Activated T-cell treated with anti-CD3 and anti-CD28 coated beads, Interleukin-2, amount 50 U/mL, for 1 hour (primary cell): ENCODE results near the gene AMPD2.

Source experiments
- DNase-seq: peaks from one replicate; pipeline ENCODE4 v3.0.0-alpha.2; 2020

AMPD2 gene

GRCh38 chr1:109619576-109620400 lies at the start of gene AMPD2, which contains the start of gene GNAT2:
Gene AMPD2 (plus strand): TSS chr1:109619837. CDS start chr1:109621176, 1,339 bp downstream.
Gene GNAT2 (minus strand): TSS chr1:109619616. CDS start chr1:109612870, 6,746 bp downstream.
- DNase-seq, result peak; percentile 74

DNA sequence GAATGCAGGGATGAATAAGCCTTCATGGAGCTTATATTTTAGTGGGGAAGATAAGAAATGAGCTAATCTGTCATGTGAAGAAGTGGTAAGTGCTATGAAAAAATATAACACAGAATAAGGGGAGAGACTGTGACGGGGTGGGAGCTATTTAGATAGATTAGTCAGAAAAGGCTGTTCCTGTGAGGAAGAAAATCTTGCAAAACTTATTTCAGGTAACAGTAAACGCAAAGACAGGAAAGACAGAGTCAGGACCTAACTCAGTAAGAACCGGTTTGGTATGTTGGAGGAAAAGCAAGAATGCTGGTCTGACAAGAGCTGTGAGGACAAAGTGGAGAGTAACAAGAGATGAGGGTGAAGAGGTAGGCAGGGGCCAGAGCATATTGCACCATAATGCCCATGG lies 49.2 kb upstream of the AMPD2 start:
- no peak for DNase-seq

DNA sequence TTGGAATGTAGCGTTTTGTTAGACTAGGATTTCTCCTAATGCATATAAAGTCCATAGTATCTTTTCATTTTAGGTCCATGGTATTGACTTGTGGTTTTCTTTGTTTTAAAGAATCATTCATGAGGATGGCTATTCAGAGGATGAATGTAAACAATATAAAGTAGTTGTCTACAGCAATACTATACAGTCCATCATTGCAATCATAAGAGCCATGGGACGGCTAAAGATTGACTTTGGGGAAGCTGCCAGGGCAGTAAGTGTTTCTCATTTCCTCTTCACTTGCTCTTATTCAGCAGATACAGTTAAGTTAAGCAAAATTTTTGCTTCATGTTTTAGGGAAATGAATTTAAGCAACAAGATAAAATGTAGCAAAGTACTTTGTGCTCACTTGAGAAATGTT lies 45.9 kb upstream of the AMPD2 start:
- no peak for DNase-seq

GRCh38 chr1:109578947-109579443 lies 40.6 kb upstream of the AMPD2 start:
- no peak for DNase-seq

GRCh38 chr1:109579491-109579890 lies 40.1 kb upstream of the AMPD2 start:
- DNase-seq, result no peak

- no peak for DNase-seq
Observed at GRCh38 chr1:109582021-109582420, 37.6 kb upstream of the AMPD2 start.

DNA sequence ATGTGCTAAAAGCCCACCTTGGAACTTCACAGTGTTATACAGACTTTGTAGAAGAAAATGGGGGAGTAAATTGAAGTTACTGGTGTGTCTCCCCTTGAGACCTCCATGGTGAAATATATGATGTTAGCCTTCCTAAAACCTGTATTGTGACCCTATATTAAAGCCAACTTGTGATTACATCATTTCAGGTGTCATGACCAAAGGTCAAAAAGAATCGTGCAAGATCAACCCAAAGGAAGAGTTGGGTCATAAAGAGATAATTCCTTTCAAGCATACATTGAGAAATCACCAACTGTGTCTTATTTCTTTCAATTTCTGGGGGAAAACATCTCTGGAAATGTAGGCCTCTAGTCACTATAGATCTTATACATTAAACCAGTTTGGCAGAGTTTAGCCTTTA lies 34.9 kb upstream of the AMPD2 start:
- DNase-seq, result no peak

DNA sequence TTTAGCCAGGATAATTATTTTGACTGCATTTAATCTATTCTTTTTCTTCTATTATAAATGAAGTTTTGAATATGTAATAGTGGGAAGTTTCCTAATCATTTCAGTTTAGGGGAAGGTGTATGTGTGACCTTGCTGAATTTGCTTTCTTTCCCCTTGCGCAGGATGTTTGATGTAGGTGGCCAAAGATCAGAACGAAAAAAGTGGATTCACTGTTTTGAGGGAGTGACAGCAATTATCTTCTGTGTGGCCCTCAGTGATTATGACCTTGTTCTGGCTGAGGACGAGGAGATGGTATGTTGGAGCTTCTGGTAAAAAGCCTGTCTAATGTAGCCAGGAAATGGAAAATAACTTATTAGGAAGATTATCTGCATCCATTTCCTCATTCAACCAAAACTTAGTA lies 33.6 kb upstream of the AMPD2 start:
- DNase-seq, result no peak

GRCh38 chr1:109589177-109589576 lies 30.5 kb upstream of the AMPD2 start:
- DNase-seq, result no peak

DNA sequence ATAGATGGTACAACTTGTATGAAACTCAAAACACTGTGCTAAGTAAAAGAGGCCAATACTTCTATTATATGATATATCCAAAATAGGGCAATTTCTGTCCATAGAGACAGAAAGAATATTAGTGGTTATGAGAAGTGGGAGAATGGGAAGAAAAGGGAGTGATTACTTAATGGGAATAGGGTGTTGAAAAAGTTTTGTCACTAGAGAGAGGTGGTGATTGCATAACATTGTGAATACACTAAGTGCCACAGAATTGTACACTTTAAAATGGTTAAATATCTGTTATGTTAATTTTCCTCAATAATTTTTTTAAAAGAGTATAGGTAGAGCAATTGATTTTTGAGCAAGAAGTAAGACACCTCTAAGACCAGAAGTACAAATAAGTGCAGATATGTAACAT lies 30.0 kb upstream of the AMPD2 start:
- DNase-seq, result no peak

DNA sequence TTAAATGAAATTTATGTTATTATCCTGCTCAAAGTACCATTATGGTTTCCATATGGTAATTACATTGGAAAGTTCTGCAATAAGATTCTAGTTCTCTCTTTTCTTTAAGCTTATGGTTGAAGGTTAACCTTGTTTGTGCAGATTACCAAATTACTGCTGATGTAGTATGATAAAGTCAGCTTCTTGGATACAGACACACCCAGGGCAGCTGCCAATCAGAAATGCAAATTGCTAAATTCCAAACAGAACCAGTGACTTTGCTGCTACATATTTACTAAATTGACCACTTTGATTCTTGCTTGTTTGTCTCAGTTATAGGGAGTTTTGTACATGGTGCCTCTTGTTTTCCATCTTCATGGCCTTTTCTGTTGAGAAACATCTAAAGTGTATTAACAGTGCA lies 26.7 kb upstream of the AMPD2 start:
- no peak for DNase-seq

DNA sequence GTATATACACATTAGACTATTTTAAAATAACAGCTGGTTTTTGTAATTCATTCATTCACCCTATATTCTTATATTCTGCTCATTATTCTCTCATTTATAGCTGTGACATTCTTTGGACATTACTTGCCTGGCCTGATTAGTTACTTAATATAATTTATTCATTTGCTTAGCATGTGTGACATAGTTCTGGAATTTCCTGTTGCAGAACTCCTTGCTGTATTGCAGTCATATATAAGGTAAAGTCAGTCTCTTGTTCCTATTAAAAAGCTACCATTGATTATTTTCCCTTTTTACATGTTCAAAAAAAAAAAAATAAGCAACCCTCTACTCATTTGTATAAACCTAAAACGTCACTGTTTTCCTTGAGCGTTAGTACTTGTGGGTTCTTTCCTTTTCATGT lies 24.1 kb upstream of the AMPD2 start:
- DNase-seq, result no peak

GRCh38 chr1:109598156-109598555 lies 21.5 kb upstream of the AMPD2 start:
- no peak for DNase-seq

- no peak for DNase-seq
Observed at GRCh38 chr1:109598655-109599054, 21.0 kb upstream of the AMPD2 start.

DNA sequence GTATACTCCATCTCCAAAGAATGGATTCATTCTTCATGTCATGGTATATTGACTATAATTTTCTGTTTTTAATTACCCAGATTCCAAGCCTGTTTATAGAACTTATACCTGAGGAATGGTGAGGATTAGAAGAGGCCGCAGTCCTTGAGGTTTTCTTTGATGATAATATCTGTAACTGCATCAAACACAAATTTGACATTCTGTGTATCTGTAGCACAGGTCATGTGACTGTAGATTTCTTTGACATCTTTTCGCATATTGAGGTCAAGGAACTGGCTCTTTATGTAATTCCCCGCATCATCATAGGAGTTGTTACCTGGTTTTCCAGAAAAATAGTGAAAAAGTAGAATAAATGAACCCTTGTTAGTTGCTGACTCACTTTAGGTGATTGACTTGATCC lies 16.4 kb upstream of the AMPD2 start:
- no peak for DNase-seq

GRCh38 chr1:109605381-109605780 lies 14.3 kb upstream of the AMPD2 start:
- no peak for DNase-seq

DNA sequence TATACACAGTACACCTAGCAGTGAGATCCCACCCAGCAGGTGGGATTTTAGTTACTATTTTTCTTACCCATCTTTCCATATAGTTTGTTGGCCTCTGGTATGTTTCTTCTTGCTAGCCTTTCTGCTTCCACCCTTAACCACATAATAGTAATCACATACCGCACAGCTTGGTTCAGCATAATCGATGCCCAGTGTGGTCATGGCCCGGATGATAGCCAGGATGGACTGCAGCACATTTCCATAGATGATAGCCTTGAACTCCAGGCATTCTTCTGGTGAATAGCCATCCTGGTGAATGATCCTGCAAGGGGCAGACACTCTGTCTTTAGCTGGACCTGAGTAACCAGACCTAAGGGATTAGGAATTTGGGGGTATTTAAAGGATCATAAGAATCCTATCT lies 9.8 kb upstream of the AMPD2 start:
- no peak for DNase-seq

DNA sequence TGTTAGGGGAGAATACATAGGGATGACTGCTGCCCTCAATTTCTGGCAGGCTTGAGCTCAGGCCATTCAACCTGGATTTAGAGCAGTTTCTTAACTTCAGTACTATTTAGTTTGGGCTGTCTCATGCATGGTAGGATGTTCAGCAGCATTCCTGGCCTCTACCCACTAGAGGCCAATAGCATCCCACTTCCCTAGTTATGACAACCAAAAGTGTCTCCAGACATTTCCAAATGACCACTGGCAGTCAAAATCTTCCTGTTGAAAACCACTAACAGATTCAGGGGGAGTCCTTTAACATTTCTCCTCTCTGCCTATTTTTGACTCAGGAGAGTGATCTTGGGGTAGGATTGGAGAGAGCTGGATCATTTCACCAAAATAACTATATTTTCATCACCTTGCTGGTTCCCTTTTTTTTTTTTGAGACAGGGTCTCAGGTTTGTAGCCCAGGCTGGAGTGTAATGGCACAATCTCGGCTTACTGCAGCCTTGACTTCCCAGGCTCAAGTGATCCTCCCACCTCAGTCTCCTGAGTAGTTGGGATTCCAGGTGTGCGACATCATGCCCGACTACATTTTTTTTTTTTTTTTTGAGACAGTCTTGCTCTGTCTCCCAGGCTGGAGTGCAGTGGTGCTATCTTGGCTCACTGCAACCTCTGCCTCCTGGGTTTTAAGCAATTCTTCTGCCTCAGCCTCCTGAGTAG lies 8.9 kb upstream of the AMPD2 start:
- DNase-seq, result no peak

DNA sequence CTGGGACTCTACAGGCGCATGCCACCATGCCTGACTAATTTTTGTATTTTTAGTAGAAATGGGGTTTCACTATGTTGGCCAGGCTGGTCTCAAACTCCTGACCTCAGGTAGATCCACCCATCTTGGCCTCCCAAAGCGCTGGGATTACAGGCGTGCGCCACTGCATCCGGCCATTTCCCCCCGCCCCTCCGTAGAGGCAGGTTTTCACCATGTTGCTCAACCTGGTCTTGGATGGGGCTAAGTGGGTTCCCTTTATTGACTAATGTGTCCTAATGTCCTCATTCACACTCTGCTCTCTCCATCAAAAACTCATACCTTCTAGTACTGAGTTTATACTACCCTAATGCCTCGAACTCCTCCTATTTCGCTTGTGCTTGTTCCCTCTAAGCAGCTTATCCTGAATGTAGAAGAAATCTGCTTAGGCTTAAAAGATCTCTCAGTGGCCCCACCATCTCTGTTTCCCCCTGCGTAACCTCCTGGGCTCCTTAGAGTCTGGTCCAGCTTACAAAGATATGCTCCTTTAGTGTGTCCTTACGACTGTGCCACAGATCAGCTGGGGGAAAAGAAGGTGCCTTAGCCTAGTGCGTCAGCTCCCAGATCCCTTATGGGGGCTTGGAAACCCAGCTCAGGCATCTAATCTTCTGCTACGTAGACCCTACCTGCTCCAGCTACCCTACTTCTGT lies 8.2 kb upstream of the AMPD2 start:
- no peak for DNase-seq

- DNase-seq, result no peak
Observed at GRCh38 chr1:109613361-109614147, 6.1 kb upstream of the AMPD2 start.

DNA sequence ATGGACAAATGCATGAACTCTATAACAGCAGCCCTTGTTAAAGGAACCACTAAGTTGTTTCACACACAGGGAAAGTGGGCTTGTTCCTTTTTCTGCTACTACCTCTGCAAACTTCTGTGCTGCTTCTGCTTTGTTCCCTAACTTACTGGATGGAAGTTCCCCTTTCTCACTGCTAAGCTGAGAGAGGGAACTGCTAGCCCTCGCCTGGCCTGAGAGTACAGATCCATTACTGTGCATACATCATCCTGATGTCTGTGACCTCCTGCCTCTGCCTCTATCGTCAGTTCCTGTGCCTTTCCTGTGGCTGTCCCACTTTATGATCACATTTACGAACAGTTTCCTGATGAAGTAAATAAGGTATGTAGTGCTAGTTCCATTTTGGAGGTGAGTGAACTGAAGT lies 3.8 kb upstream of the AMPD2 start:
- DNase-seq, result no peak

DNA sequence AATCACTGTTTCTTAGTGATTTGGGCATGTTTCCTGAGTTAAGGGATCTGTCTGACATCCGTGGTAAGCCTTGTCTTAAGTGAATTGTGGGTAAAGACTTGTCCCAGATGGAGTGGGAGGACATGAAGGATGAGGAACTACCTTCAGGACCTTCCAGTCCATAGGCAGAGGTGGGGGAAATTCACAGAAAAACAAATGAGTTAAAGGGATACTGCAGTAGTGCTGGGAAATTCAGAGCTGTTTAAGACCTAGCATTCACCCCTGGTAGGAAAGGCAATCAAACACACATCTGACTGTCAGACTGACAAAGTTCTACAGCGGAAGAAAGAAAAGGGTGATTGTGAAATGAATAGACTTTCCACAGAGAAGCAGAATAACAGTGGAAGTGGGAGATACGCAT lies 3.2 kb upstream of the AMPD2 start:
- no peak for DNase-seq

GRCh38 chr1:109617291-109617801 lies 2.3 kb upstream of the AMPD2 start:
- DNase-seq, result no peak
